GM21447 (cell line): Measurements from ENCODE around the gene MAB21L4.

Source experiments
- ATAC-seq: cut with Tn5 transposase; IDR thresholded peaks from one replicate; pipeline ENCODE4 v1.9.1; 2021; ENCODE audit not compliant: unreplicated experiment

Gene MAB21L4

GRCh38 chr2:240925568-240926515, 29.9 kb upstream of the MAB21L4 start:
- no peak for ATAC-seq

- ATAC-seq, result no peak
Measured at GRCh38 chr2:240925191-240925567, 29.2 kb upstream of the MAB21L4 start.

GRCh38 chr2:240922982-240923537, 27.1 kb upstream of the MAB21L4 start:
- ATAC-seq, result no peak

- ATAC-seq, result no peak
Measured at GRCh38 chr2:240922245-240922981, 26.5 kb upstream of the MAB21L4 start.

- no peak for ATAC-seq
Measured at GRCh38 chr2:240921995-240922244, 26.0 kb upstream of the MAB21L4 start.

- ATAC-seq, result no peak
Measured at GRCh38 chr2:240921311-240921994, 25.5 kb upstream of the MAB21L4 start.

GRCh38 chr2:240920783-240921231, 24.9 kb upstream of the MAB21L4 start:
- ATAC-seq, result no peak

- no peak for ATAC-seq
Measured at GRCh38 chr2:240919786-240920782, 24.1 kb upstream of the MAB21L4 start.

- ATAC-seq, result no peak
Measured at GRCh38 chr2:240919161-240919781, 23.3 kb upstream of the MAB21L4 start.

- ATAC-seq, result no peak
Measured at GRCh38 chr2:240918258-240919091, 22.5 kb upstream of the MAB21L4 start.

GRCh38 chr2:240917684-240918257, 21.8 kb upstream of the MAB21L4 start:
- ATAC-seq, result no peak

GRCh38 chr2:240917009-240917683, 21.2 kb upstream of the MAB21L4 start:
- ATAC-seq, result no peak

GRCh38 chr2:240916571-240917008, 20.6 kb upstream of the MAB21L4 start:
- no peak for ATAC-seq

- no peak for ATAC-seq
Measured at GRCh38 chr2:240915526-240916341, 19.8 kb upstream of the MAB21L4 start.

GRCh38 chr2:240914645-240915525, 18.9 kb upstream of the MAB21L4 start:
- no peak for ATAC-seq
